ENCODE results near the gene SOD3.

SOD3 gene

DNA sequence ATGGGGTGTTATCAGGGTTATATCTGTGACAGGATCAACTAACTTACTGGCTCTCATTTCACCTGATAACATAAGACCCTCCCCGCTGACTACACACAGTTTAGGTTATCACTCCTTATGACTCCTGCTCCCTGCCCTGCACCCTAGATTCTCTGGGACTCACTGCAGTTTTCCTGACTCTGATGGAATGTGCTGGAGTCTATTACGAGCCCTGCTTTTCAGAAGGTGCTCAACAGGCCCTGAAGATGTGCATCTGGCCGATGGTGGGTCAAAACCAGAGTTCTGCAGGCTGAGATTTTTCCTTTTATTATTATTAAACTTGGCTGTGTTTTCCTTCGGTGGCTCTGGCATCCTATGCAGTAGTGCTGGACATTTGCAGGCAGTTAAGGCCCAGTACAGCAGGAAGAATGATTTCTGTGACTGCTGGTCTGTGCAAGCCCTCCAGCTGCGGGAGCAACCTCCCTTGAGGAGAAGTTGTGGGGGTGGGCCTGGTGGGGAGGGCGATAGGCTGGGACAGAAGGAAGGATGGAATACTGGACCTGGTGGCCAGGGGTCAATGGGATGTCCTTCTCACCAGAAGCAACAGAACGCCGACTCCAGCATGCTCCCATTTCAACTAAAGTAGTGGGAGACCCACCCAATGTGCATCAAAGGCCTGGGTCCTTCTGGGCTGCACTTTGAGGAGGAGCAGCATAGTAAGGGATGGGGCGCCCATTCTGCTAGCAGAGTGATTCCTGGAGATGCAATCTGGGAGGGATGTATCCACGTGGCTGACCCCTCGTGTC, 11.0 kb downstream of the SOD3 start:
- in situ Hi-C loops (cut with HindIII; ENCODE audit: low sequenced_read_pairs): no loop called here
- TF ChIP-seq, protein P1, sequence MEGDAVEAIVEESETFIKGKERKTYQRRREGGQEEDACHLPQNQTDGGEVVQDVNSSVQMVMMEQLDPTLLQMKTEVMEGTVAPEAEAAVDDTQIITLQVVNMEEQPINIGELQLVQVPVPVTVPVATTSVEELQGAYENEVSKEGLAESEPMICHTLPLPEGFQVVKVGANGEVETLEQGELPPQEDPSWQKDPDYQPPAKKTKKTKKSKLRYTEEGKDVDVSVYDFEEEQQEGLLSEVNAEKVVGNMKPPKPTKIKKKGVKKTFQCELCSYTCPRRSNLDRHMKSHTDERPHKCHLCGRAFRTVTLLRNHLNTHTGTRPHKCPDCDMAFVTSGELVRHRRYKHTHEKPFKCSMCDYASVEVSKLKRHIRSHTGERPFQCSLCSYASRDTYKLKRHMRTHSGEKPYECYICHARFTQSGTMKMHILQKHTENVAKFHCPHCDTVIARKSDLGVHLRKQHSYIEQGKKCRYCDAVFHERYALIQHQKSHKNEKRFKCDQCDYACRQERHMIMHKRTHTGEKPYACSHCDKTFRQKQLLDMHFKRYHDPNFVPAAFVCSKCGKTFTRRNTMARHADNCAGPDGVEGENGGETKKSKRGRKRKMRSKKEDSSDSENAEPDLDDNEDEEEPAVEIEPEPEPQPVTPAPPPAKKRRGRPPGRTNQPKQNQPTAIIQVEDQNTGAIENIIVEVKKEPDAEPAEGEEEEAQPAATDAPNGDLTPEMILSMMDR (IDR thresholded peaks at IDR 0.05; ENCODE audit: low read depth, low read length, missing control alignments): no peak
- no peak for DNase-seq (ENCODE audit: low read depth)
- H3K4me3 ChIP-seq (ENCODE audit: low read depth, low read length): no peak overlapping the region

DNA sequence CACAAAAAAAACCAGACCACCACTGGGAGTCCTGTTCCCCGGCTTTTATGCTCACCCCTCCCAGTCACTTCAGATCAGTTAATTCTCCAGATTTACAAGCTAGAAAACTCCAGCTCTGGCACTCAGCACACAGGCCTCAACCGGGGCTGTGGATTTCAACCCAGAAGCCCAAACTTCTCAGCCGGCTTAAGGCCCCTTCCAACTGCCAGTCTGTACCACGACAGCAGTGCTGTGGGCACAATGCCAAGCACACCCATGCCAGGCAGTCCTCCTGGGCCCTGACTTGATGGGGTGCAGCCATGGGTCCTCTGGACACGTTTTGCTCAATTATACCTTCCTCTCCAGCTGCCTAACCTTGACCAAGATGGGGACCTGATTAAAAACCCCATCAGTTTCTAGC, 12.2 kb downstream of the SOD3 start:
- in situ Hi-C loops (cut with HindIII; ENCODE audit: low sequenced_read_pairs): no loop called here
- TF ChIP-seq, protein P1 (IDR thresholded peaks at IDR 0.05; ENCODE audit: low read depth, low read length, missing control alignments): no peak
- no peak overlapping the region for H3K4me3 ChIP-seq (ENCODE audit: low read depth, low read length)
- no peak for DNase-seq (ENCODE audit: low read depth)

DNA sequence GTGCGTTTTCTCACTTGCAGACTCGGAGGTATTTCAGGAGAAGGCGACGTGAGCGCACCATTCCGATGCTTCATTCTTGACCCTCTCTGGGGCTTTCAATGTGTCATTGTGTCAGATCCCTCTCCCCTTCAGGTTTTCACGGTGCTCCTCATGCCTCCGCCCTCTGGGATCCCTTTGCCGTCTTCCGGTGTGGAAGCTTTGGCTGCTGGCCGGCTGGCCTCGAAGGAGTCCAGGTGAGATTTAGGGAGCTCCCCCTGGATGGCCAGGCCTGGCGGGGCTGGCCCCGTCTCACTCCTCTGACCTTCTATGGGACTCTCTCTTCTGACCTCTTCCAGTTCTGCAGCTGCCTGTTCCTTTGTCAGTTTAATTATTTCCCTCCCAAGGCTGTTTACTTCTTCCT, 12.9 kb downstream of the SOD3 start:
- in situ Hi-C loops (cut with HindIII; ENCODE audit: low sequenced_read_pairs): no loop called here
- DNase-seq (ENCODE audit: low read depth): no peak

DNA sequence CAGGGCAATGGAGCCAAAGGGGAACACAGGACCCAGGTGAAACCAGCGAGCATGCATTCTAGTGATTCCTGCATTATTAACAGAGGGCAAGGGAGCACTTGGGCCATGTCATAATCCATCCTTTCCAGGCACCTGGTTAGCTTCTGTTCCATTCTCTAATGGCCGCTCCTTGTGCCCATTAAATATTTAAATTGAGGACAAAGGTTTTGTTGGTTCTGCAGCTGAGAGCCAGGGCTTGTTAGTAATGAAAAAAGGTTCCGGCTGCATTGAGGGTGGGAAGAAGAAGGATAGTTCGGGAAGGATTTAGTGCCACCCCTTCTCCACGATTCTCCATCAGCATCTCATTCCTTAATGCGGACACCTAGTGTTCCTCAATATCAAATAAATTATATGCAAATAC, 13.6 kb downstream of the SOD3 start:
- H3K4me3 ChIP-seq (ENCODE audit: low read depth, low read length): no peak overlapping the region
- TF ChIP-seq, protein P1 (IDR thresholded peaks at IDR 0.05; ENCODE audit: low read depth, low read length, missing control alignments): no peak
- in situ Hi-C loops (cut with HindIII; ENCODE audit: low sequenced_read_pairs): no loop called here
- DNase-seq (ENCODE audit: low read depth): no peak

More for the DNA sequence above, 12.9 kb downstream of the SOD3 start:
- no peak overlapping the region for H3K4me3 ChIP-seq (ENCODE audit: low read depth, low read length)
- TF ChIP-seq, protein P1 (IDR thresholded peaks at IDR 0.05; ENCODE audit: low read depth, low read length, missing control alignments): no peak

DNA sequence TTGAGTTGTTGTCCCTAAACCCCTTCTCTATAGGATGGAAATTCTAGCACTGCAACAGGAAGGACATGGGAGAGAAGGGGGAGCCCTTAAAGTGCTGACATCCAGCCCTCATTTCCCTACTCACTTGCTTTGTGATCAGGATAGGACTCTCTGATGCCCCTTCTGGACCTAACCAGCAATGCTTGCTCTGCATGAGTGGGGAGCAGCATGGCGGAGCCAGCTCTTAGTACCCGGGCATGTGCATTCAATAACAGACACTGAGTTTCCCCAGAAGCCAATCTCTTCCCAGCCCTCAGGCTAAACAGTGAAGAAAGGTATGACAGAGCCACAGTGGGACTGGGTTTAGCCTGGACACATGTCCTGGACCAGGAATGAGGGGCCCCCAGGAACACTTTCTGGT, 14.0 kb downstream of the SOD3 start:
- no peak for DNase-seq (ENCODE audit: low read depth)
- no peak overlapping the region for H3K4me3 ChIP-seq (ENCODE audit: low read depth, low read length)
- in situ Hi-C loops (cut with HindIII; ENCODE audit: low sequenced_read_pairs): no loop called here
- TF ChIP-seq, protein P1 (IDR thresholded peaks at IDR 0.05; ENCODE audit: low read depth, low read length, missing control alignments): no peak

DNA sequence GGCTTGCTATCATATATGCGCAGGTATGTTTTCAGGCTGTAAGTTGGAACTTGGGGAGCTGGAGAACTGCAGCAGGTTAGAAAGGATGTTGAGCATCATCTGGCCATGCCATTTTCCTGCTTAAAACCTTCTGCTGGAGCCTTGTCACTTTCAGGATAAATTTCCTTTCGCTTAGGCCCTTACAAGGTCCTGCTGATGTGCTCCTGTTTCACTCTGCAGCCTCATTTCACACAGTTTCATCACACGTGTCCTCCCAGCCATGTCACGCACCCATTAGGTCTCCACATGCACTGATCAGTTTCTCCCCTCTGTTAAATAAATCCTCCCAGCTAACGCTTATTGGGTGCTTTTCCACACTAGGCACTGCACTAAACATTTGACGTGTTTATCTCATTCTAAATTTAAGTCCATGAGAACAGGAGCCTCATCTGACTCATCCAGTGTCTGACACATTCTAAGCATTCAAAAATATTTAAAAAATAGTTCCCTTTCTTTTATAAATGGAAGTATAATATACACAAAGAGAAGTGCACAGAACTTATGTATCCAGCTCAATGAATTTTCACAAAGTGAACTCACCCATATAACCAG, 14.5 kb downstream of the SOD3 start:
- no peak overlapping the region for H3K4me3 ChIP-seq (ENCODE audit: low read depth, low read length)
- in situ Hi-C loops (cut with HindIII; ENCODE audit: low sequenced_read_pairs): no loop called here
- no peak for DNase-seq (ENCODE audit: low read depth)
- TF ChIP-seq, protein P1 (IDR thresholded peaks at IDR 0.05; ENCODE audit: low read depth, low read length, missing control alignments): no peak
